Neuronal stem cell (in vitro differentiated cells): Measurements from ENCODE around the gene VEGFD. TPM values are rescaled to one million over a fixed set of nuclear protein-coding genes. Genes with fewer than 3 reads are reported as not detected.

Source experiments
- DNase-seq: peaks from one replicate; pipeline ENCODE4 v3.0.0-alpha.2; 2013; ENCODE audit warnings: low spot score
- H2AFZ ChIP-seq: one replicate; pipeline ENCODE4 v1.6.1; 2013; ENCODE audit warnings: mild to moderate bottlenecking, low read length, inconsistent platforms
- H2AK5ac ChIP-seq: 2 replicates; pipeline ENCODE4 v1.6.1; 2013; ENCODE audit warnings: low read depth, mild to moderate bottlenecking, inconsistent platforms, low read length, moderate library complexity, mixed read lengths
- H2BK120ac ChIP-seq: 2 replicates; pipeline ENCODE4 v1.6.1; 2013; ENCODE audit warnings: low read depth, mild to moderate bottlenecking, inconsistent platforms, low read length, moderate library complexity, mixed read lengths
- H2BK12ac ChIP-seq: one replicate; pipeline ENCODE4 v1.6.1; 2013; ENCODE audit warnings: low read length, inconsistent platforms
- H2BK15ac ChIP-seq: 2 replicates; pipeline ENCODE4 v1.6.1; 2013; ENCODE audit warnings: mild to moderate bottlenecking, low read length, inconsistent platforms, mixed read lengths
- H2BK5ac ChIP-seq: one replicate; pipeline ENCODE4 v1.6.1; 2013; ENCODE audit warnings: inconsistent platforms, mild to moderate bottlenecking, low read length, moderate library complexity
- H3K14ac ChIP-seq: one replicate; pipeline ENCODE4 v1.6.1; 2013; ENCODE audit warnings: low read length, inconsistent platforms
- H3K18ac ChIP-seq: 2 replicates; pipeline ENCODE4 v1.6.1; 2013; ENCODE audit warnings: low read length, inconsistent platforms
- H3K23ac ChIP-seq: 2 replicates; pipeline ENCODE4 v1.6.1; 2013; ENCODE audit warnings: low read depth, mild to moderate bottlenecking, mixed read lengths, low read length, inconsistent platforms; ENCODE audit not compliant: poor library complexity
- H3K27ac ChIP-seq: replicated peaks from 3 replicates; pipeline ENCODE4 v1.5.1; 2013; ENCODE audit warnings: low read length, inconsistent platforms
- H3K27me3 ChIP-seq, 3 experiments: 2 replicates each; pipeline ENCODE4 v1.6.1; 2013; ENCODE audit warnings: low read length in 3 of 3, mild to moderate bottlenecking in 2 of 3, inconsistent platforms in 1 of 3, low read depth in 1 of 3, mixed read lengths in 1 of 3, moderate library complexity in 1 of 3; ENCODE audit not compliant: control insufficient read depth in 3 of 3, insufficient read depth in 3 of 3
- H3K36me3 ChIP-seq, 2 donors: replicated peaks in 1 of 2; 2 replicates each; pipeline ENCODE4 v1.6.1; 2013; ENCODE audit warnings: low read length in 2 of 2; ENCODE audit not compliant: control insufficient read depth in 2 of 2, insufficient read depth in 2 of 2
- H3K4ac ChIP-seq: 2 replicates; pipeline ENCODE4 v1.6.1; 2013; ENCODE audit warnings: inconsistent platforms, mild to moderate bottlenecking, low read length, moderate library complexity
- H3K4me1 ChIP-seq, 2 donors: 1 replicate in 1 of 2; 2 replicates in 1 of 2; pipeline ENCODE4 v1.6.1; 2013; ENCODE audit warnings: low read length in 2 of 2, low read depth in 1 of 2; ENCODE audit not compliant: control insufficient read depth in 2 of 2, insufficient read depth in 1 of 2
- H3K4me2 ChIP-seq: one replicate; pipeline ENCODE4 v1.6.1; 2013; ENCODE audit warnings: mild to moderate bottlenecking, low read length, inconsistent platforms; ENCODE audit not compliant: insufficient read depth, poor library complexity, severe bottlenecking
- H3K4me3 ChIP-seq, 2 donors: 2 replicates each; pipeline ENCODE4 v1.5.1; 2013; ENCODE audit warnings: low read length in 2 of 2, mild to moderate bottlenecking in 2 of 2, inconsistent platforms in 1 of 2, moderate library complexity in 1 of 2
- H3K79me1 ChIP-seq: one replicate; pipeline ENCODE4 v1.6.1; 2013; ENCODE audit warnings: low read depth, mild to moderate bottlenecking, inconsistent platforms, low read length, moderate library complexity
- H3K9ac ChIP-seq: one replicate; pipeline ENCODE4 v1.6.1; 2013; ENCODE audit warnings: mild to moderate bottlenecking, low read depth, low read length, inconsistent platforms; ENCODE audit not compliant: poor library complexity
- H3K9me3 ChIP-seq, 2 donors: replicated peaks in 1 of 2; 2 replicates each; pipeline versions ENCODE3 to v1.6.1; 2013; ENCODE audit warnings: low read length in 2 of 2, mild to moderate bottlenecking in 2 of 2, inconsistent platforms in 1 of 2, low read depth in 1 of 2, mixed read lengths in 1 of 2, moderate library complexity in 1 of 2; ENCODE audit not compliant: control insufficient read depth in 2 of 2, insufficient read depth in 1 of 2
- H4K8ac ChIP-seq: one replicate; pipeline ENCODE4 v1.6.1; 2013; ENCODE audit warnings: low read depth, mild to moderate bottlenecking, inconsistent platforms, low read length, moderate library complexity
- H4K91ac ChIP-seq: one replicate; pipeline ENCODE4 v1.6.1; 2013; ENCODE audit warnings: low read length, low read depth, mild to moderate bottlenecking, inconsistent platforms; ENCODE audit not compliant: poor library complexity
- whole genome bisulfite sequencing, 2 donors: extraction: QIAGEN DNeasy Blood & Tissue Kit; methylation state at CpG; one replicate each; pipeline ENCODE4 v1.1.7; 2013; ENCODE audit warnings: missing lambda C conversion rate in 2 of 2, mixed read lengths in 1 of 2; ENCODE audit not compliant: insufficient read length in 2 of 2, insufficient replicate concordance in 1 of 2; ENCODE audit errors: extremely low coverage in 2 of 2; 5-methylcytosine and 5-hydroxymethylcytosine counted together
- polyA plus RNA-seq, 2 experiments: library from polyadenylated mRNA; stranded (reverse); fragments of 200-250 nt; gene quantifications; one replicate each; pipeline ENCODE4 v1.2.3, GENCODE V29; 2013

The VEGFD gene, protein sequence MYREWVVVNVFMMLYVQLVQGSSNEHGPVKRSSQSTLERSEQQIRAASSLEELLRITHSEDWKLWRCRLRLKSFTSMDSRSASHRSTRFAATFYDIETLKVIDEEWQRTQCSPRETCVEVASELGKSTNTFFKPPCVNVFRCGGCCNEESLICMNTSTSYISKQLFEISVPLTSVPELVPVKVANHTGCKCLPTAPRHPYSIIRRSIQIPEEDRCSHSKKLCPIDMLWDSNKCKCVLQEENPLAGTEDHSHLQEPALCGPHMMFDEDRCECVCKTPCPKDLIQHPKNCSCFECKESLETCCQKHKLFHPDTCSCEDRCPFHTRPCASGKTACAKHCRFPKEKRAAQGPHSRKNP
- 0.15 TPM for polyA plus RNA-seq (2013, experiment 1 of 2)
- polyA plus RNA-seq (2013, experiment 2 of 2) = 0.15 TPM

DNA sequence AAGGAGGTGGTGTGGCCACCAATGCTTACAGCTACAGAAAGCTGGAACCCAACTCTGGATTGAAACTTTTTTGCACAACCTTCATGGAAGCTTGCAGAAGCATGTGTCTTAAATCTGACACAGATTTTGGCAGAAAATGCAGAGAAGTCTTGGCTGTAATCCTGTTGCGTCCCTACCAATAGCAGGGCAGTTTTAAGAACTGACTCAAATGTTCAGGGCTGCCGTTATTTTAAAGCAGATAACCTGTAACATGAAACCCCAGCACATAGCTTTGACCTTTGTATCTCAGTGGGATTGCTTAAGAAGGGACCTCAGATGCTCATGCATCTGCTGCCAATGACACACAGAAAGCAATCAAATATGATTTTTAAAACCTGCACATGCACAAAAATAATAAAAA lies at the start of gene VEGFD:
TSS of gene VEGFD (minus strand) at position 110 of the 400 bp plus-strand sequence. CDS start 467 bp downstream, outside the sequence.
- Histone ChIP-seq H3K9ac (no peak within 1 kb of the TSS), H3K18ac (no peak within 1 kb of the TSS), H2AK5ac (no peak within 1 kb of the TSS), H3K36me3 (peaks cover 0 to 7% of the 10 kb centered on the region in 2 donors), H4K8ac (no peak within 1 kb of the TSS), H2AFZ (peak within 1 kb of the TSS; percentile 30), H3K4me2 (no peak within 1 kb of the TSS), H4K91ac (no peak within 1 kb of the TSS), H2BK5ac (no peak within 1 kb of the TSS), H3K27me3 (no peaks in the 10 kb centered on the region), H2BK15ac (no peak within 1 kb of the TSS), H3K4me1 (peaks cover 3 to 7% of the 10 kb centered on the region in 2 donors), H3K23ac (no peak within 1 kb of the TSS), H2BK12ac (no peak within 1 kb of the TSS), H3K27ac (no peak within 1 kb of the TSS), H3K4ac (no peak within 1 kb of the TSS), H3K79me1 (no peaks in the 10 kb centered on the region), H3K9me3 (no peaks in the 10 kb centered on the region), H3K4me3 (no peak within 1 kb of the TSS), H2BK120ac (no peak within 1 kb of the TSS), H3K14ac (no peak within 1 kb of the TSS)
- no peak for DNase-seq
- WGBS, 2 donors = no CpG with 5 or more reads among the region's 2 CpGs

DNA sequence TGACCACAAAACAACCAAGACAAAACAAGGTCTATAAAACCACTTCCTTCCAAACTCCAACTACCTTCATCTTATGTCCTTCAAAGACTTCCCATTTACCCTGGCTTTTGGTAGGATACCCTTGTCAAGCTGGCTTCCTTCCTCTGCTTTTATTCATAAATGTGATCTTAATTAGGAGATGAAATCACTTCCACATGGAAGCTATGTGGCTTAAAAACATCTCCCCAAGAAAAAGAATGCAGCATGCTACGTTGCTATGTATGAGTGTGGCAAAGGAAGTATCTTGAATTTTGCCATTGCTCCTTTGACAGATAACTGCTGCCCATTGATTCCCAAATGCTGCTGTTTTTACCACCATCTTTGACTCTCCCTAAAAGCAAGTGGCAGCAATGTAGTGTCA lies 46.4 kb upstream of the VEGFD start:
- H2AK5ac ChIP-seq = no peak overlapping the region
- no peaks in the 10 kb centered on the region for H3K36me3 ChIP-seq
- no peak overlapping the region for H2BK5ac ChIP-seq
- no peak overlapping the region for H2AFZ ChIP-seq
- no peak overlapping the region for H4K8ac ChIP-seq
- no peak overlapping the region for H3K9ac ChIP-seq
- no peak overlapping the region for H3K27ac ChIP-seq
- no peak overlapping the region for H3K4ac ChIP-seq
- H4K91ac ChIP-seq = no peak overlapping the region
- no peak overlapping the region for H3K4me2 ChIP-seq
- no peak overlapping the region for H2BK120ac ChIP-seq
- WGBS, 2 donors = no CpG with 5 or more reads among the region's 1 CpG
- no peak overlapping the region for H2BK15ac ChIP-seq
- no peak overlapping the region for H3K18ac ChIP-seq
- H3K9me3 ChIP-seq = no peaks in the 10 kb centered on the region
- DNase-seq = no peak
- H2BK12ac ChIP-seq = no peak overlapping the region
- no peak overlapping the region for H3K4me3 ChIP-seq
- no peaks in the 10 kb centered on the region for H3K27me3 ChIP-seq
- no peaks in the 10 kb centered on the region for H3K4me1 ChIP-seq
- H3K14ac ChIP-seq = no peak overlapping the region
- no peak overlapping the region for H3K23ac ChIP-seq
- no peaks in the 10 kb centered on the region for H3K79me1 ChIP-seq

DNA sequence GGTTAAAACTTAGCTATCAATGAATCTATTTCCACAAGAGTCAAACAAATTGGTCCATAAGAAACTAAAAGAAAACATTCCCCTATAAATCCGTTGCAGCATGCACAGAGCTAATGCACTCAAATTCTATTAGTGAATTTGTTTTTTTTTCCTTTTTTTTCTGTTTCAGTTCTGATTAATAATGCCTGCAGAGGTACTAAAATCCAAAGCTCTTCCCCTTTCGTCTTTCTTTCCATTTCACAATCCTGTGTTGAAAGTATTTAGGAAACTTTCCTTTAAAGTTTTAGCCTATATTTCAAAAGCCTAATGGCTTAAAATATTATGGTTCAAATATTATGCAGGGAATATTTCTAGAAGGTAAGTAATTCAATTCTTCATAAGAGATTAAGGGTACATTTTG lies 45.9 kb upstream of the VEGFD start:
- Histone ChIP-seq H2BK12ac (no peak overlapping the region), H3K36me3 (no peaks in the 10 kb centered on the region), H3K27ac (no peak overlapping the region), H3K27me3 (no peaks in the 10 kb centered on the region), H2BK5ac (no peak overlapping the region), H2AFZ (no peak overlapping the region), H4K8ac (no peak overlapping the region), H3K4ac (no peak overlapping the region), H2BK120ac (no peak overlapping the region), H3K4me1 (no peaks in the 10 kb centered on the region), H3K4me3 (no peak overlapping the region), H3K18ac (no peak overlapping the region), H3K9me3 (no peaks in the 10 kb centered on the region), H3K23ac (no peak overlapping the region), H3K9ac (no peak overlapping the region), H3K79me1 (no peaks in the 10 kb centered on the region), H3K14ac (no peak overlapping the region), H2BK15ac (no peak overlapping the region), H3K4me2 (no peak overlapping the region), H2AK5ac (no peak overlapping the region), H4K91ac (no peak overlapping the region)
- DNase-seq = no peak
- no CpG with 5 or more reads among the region's 2 CpGs for WGBS, 2 donors

DNA sequence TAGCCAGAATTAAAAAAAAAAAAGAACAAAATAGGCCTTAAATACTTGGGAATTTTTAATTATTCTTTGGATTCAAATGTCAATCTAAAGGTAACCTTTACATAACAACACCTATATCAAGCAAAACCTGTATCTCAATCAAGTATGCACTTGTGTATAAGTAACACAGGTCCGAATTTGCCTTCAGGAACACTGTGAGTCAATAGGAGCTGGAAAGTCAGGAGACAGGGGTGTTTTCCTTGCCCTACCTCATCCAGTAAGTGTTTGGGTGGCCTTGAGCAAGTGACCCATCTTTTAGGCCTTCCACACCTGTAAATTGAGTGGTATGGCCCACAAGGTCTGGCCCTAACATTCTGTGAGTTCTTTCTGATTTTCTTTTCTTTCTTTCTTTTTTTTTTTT lies 40.8 kb upstream of the VEGFD start:
- H4K8ac ChIP-seq = no peak overlapping the region
- no peak overlapping the region for H3K27ac ChIP-seq
- no peak overlapping the region for H2BK5ac ChIP-seq
- H3K9ac ChIP-seq = no peak overlapping the region
- no peak overlapping the region for H2BK120ac ChIP-seq
- no peak overlapping the region for H3K23ac ChIP-seq
- no peak overlapping the region for H3K4me3 ChIP-seq
- H3K4ac ChIP-seq = no peak overlapping the region
- no peak overlapping the region for H2BK15ac ChIP-seq
- no peak overlapping the region for H3K18ac ChIP-seq
- H2BK12ac ChIP-seq = no peak overlapping the region
- H4K91ac ChIP-seq = no peak overlapping the region
- no peak overlapping the region for H3K14ac ChIP-seq
- no peak overlapping the region for H2AFZ ChIP-seq
- no peaks in the 10 kb centered on the region for H3K36me3 ChIP-seq
- no peak overlapping the region for H3K4me2 ChIP-seq
- no peaks in the 10 kb centered on the region for H3K4me1 ChIP-seq
- no peaks in the 10 kb centered on the region for H3K27me3 ChIP-seq
- no peaks in the 10 kb centered on the region for H3K79me1 ChIP-seq
- H2AK5ac ChIP-seq = no peak overlapping the region
- no peak for DNase-seq
- no CpG with 5 or more reads among the region's 1 CpG for WGBS, 2 donors
- peaks cover 0 to 3% of the 10 kb centered on the region in 2 donors for H3K9me3 ChIP-seq
